GM13976 (cell line): ENCODE measurements around the gene CTTNBP2.

Source experiments
- DNase-seq: peaks from one replicate; pipeline ENCODE4 v3.0.0; 2012; ENCODE audit warnings: low spot score
- CTCF ChIP-seq: IDR thresholded peaks from 2 replicates; pipeline ENCODE4 v1.5.1; 2012; ENCODE audit warnings: borderline replicate concordance, mild to moderate bottlenecking; ENCODE audit not compliant: insufficient read depth; ENCODE audit errors: extremely low read depth, missing control alignments, control extremely low read depth
- in situ Hi-C: fragments of 300-500 bp; cut with MboI; formaldehyde crosslinking; loops from one replicate; pipeline ENCODE4 v1.12.0; 2022; ENCODE audit warnings: low sequenced_read_pairs, mixed read lengths, inconsistent platforms; ENCODE audit not compliant: unreplicated experiment

The CTTNBP2 gene

GRCh38 chr7:117811696-117812095, 61.5 kb downstream of the CTTNBP2 start:
- DNase-seq, result no peak
- in situ Hi-C loops, result no loop called here
- TF ChIP-seq CTCF, result no peak

GRCh38 chr7:117810642-117811512, 62.4 kb downstream of the CTTNBP2 start:
- DNase-seq, result no peak
- in situ Hi-C loops, result no loop called here
- TF ChIP-seq CTCF, result no peak

- in situ Hi-C loops, result no loop called here
Measured at GRCh38 chr7:117809958-117810357, 63.3 kb downstream of the CTTNBP2 start.

GRCh38 chr7:117808910-117809705, 64.1 kb downstream of the CTTNBP2 start:
- DNase-seq, result no peak
- in situ Hi-C loops, result no loop called here
- TF ChIP-seq CTCF, result no peak

More at GRCh38 chr7:117809958-117810357, 63.3 kb downstream of the CTTNBP2 start:
- no peak for DNase-seq
- TF ChIP-seq CTCF, result no peak

GRCh38 chr7:117808341-117808757, 64.9 kb downstream of the CTTNBP2 start:
- no peak for TF ChIP-seq CTCF
- in situ Hi-C loops, result no loop called here
- DNase-seq, result no peak

GRCh38 chr7:117807676-117808075, 65.6 kb downstream of the CTTNBP2 start:
- no peak for DNase-seq
- no peak for TF ChIP-seq CTCF
- in situ Hi-C loops, result no loop called here
